Fibroblast of gingiva (primary cell): ENCODE results near the gene KIF26A.

Source experiments
- DNase-seq: peaks from one replicate; pipeline ENCODE4 v3.0.0-alpha.2; 2011; ENCODE audit warnings: low read depth

KIF26A gene

DNA sequence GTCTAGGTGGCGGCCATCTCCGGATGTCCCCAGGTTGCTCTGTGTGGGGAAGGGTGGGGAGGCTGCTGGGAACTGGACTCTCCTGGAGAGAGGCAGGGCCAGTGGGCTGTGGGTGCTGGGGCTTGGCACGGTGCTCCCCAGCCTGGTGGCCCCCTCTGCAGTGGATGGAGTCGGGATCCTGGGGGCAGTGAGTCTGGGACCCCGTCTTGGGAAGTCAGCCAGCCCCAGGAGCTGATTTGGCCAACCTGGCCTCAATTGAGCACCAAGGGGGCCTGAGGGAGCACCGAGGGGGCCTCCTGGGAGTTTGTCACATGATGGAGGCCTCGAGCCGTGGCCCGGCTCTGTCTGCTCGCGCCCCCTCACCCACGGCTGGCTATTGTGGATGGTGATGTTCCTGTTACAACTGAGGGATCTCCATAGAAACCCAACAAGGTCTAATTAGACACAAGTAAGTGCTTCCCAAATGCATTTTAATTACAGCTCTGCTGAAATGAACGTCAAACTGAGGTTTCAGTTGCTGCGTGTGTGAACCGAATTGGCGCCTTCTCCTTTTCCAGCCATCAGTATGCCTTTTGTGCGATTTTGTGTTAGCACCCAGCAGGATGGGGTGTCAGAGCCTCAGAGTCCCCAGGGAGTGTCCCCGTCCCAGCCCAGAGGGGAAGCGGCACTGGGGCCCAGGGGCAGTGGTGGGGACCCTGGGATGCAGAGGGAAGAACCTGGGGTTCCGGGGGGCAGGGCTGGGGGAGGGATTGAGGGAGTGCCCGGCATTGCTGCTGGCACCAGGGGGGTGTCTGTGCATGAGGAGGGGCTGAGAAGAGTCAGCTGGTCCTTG, 71.8 kb downstream of the KIF26A start:
- no peak for DNase-seq

DNA sequence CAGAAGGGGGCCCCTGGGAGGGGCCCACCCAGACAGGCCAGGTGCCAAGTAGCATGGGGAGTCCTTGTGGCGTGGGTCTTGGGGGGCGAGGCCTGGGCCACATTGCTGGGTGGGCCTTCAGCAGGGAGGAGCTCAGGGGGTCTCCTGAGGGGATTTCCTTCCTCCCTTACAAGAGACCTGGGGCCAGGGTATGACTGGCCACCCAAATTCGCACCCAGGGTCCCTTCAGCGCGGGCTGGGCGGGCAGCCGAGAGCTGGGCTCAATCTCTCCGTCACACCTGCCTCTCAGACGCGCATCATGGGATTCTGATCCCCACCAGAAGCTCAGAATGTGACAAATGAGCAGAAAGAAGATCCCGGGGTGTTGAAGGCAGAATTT, 72.4 kb downstream of the KIF26A start:
- DNase-seq: no peak

DNA sequence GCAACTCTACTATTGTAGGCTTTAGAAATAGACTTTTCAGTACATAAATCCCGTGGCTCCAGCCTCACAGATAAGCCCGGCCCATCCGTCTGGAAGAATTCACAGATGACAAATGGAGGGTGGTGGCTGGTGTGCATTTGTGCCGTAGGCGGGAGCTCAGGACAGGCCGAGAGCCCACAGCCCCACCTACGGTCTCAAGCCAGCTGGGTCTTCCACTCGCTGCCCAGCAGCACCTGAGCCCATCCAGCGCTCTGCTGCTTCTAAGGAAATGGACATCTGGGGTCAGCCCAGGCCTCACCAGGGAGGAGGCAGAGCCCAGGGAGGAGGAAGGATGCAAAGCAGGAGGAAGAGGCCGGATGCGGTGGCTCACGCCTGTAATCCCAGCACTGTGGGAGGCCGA, 72.8 kb downstream of the KIF26A start:
- no peak for DNase-seq

DNA sequence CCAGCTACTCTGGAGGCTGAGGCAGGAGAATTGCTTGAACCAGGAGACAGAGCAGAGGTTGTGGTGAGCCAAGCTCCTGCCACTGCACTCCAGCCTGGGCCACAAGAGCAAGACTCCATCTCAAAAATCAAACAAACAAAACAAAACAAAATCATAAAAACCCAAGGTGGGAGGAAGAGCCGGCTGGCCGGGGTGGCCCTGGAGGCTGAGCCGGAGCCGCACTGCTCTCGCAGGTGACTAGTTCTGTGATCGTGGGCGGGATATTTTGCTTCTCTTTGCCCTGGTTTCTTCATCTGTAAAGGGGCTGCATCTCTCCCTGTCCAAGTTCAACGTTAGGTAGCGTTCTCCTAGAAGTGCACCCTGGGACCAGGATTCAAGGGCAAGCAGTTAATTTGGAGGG, 73.4 kb downstream of the KIF26A start:
- DNase-seq: no peak

DNA sequence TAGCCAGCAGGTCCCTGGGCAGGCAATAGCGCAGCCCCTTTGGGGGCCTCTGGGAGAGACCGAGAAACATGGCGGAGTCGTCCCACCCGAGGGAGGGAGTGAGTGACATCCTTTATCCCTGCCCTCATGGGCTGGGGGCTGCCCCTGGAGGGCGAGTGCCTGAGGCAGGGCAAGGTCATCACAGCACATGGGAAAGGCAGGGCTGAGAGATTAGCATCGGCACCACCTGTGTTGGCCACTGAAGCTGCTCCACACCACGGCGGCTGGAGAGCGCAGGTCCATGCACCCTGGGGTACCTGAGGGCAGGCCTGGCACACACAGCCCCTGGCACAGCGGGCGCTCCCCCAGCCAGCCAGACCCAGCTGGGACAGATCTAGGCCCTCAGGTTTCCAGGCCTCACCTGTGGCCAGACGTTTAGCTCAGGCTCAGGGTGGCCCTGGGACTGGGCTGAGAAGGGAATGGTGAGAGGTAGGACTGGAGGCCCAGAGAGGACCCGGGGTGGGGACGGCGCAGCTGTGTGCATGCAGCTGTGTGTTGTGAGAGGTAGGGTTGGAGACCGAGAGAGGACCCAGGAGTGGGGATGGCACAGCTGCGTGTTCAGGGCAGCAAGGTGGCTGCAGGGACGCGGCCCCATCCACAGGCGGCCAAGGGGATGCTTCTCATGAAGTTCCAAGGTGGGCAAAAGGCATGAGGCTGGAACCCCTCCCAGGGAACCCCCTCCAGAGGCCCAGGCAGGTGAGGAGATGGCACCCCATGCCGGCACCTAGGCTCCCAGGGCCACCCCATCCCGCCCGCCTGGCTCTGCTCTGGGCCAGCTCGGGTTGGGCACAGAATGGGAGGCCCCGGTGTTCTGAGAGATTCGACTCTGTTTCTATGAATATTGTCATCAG, 74.1 kb downstream of the KIF26A start:
- DNase-seq: no peak

DNA sequence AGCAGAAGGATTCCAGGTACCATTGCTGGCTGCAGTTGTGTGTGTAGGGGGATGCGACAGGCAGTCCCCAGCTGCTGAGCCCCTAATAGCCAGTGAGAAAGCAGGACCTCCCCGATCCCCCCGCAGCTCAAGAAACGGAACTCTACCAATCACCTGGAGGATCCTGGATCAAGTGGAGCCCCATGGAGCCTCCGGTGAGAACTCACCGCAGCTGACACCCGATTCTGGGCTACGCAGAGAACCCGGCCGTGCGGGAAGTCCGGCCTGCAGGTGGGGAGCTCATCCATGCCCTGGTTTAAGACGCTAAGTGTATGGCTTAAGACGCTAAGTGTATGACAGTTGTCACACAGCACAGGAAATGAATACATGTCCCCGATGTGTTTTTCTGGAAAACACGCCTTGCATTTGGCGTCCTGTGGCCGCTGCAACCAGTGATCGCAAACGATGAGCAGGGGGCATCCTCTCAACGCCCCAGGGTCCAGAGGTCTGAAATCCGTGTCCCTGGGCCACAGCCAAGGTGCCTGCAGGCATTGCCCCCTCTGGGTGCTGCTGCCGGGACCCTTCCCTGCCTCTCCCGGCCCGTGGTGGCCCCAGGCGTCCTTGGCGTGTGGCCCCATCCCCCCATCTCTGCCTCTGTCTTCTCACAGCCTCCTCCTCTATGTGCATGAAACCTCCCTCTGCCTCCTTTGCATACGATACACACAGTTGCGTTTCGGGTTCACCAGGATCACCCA, 75.1 kb downstream of the KIF26A start:
- no peak for DNase-seq

DNA sequence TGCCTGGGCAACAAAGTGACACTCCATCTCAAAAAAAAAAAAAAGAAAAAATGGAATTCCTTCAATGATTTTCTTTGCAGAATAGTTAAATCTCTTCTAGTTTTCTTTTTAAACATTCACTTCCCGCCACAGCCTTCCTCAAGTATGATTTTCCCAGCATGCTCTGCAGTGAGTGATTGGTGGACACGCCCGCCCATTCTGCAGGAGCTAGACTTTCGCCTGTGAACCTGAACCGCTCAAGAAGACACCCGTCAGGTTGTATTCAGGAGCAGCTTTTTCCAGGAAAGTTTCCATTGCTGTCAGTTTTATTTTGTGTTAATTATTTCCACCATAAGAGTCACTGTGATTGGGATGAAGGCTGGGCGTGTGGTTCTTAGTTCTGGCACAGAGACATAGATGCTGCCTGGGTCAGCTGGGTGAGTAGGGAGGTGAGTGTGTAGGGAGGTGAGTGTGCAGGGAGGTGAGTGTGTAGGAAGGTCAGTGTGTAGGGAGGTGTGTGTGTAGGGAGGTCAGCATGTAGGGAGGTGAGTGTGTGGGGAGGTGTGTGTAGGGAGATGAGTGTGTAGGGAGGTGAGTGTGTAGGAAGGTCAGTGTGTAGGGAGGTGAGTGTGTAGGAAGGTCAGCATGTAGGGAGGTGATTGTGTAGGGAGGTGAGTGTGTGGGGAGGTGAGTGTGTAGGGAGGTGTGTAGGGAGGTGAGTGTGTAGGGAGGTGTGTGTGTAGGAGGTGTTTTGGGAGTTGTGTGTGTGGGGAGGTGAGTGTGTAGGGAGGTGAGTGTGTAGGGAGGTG, 76.2 kb downstream of the KIF26A start:
- no peak for DNase-seq

DNA sequence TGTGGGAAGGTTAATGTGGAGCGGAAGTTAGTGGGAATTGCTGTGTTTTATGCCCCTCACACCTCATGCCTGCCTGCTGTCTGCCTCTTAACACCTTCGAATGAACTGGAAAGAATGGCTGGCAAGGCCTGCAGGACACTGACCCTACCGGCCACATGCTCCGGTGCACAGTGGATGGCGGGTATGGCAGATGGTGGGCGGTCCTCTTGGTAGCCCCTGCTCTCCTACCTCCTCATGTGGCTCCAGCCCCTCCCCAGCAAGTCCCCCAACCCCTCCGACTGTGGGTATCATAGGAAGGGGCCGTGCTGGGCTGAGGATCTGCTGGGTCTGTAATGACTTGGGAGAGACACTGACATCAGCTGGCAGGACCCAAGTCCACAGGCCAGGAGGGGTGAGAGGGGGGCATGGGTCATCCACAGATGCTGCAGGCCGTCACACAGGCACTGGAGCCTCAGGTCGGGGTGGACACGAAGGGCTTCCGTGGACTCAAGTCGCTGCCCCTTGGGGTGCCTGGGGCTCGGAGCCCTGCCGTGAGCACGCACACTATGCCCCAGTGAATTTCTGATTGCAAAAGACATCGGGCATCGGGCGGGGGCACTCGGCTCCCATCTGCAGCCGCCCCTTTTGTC, 77.4 kb downstream of the KIF26A start:
- no peak for DNase-seq

DNA sequence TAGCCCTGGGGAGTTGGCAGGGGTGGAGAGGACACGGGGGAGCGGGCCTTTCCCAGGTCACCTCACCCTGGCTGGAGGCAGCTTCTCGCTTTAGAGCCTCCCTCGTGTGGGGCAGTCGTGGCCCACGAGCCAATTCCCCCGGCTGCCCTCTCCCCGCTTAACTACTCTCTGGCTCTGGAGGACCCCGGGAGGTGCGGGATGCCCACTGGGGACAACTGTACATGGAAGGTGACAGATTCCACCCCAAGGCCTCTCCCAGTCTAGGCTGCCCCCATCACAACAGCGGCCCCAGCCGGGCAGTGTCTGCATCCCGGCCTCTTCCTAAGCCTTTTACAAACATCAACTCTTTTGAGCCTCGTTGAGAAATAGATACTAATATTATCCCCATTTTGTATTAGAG, 78.1 kb downstream of the KIF26A start:
- no peak for DNase-seq

DNA sequence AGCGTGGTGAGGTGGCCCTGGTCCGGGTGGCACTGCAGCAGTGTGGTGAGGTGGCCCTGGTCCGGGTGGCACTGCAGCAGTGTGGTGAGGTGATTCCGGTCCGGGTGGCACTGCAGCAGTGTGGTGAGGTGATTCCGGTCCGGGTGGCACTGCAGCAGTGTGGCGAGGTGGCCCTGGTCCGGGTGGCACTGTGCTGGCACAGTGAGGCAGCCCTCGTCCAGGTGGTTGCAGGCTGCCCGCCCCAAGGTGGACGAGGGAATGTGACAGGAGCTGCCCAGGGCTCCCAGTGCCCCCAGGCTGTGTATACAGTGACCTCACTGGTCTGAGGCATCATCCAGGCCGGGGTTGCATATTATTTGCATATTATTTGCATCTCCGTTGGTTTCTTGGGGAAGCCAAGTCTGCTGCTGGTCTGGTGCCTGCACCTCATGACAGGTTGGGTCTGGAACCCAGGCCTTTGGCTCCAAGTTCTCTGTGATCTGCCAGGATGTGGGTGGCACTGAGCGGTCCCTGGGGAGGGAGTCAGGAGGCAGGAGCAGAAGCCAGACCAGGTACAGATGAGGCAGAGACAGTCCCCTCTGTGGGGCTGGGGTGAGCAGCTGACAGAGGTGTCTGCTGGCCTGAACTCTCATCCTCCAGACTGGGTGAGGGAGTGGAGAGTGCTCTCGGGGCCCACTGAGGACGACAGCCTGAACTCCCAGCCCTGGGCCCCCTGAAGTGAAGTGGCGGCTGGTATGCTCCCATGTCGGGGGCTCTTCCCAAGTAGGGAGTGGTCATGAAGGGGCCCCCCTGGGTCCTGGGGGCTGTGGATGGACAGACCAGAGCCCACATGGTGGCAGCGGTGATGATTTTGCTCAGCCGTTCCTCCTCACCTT, 79.3 kb downstream of the KIF26A start:
- no peak for DNase-seq

DNA sequence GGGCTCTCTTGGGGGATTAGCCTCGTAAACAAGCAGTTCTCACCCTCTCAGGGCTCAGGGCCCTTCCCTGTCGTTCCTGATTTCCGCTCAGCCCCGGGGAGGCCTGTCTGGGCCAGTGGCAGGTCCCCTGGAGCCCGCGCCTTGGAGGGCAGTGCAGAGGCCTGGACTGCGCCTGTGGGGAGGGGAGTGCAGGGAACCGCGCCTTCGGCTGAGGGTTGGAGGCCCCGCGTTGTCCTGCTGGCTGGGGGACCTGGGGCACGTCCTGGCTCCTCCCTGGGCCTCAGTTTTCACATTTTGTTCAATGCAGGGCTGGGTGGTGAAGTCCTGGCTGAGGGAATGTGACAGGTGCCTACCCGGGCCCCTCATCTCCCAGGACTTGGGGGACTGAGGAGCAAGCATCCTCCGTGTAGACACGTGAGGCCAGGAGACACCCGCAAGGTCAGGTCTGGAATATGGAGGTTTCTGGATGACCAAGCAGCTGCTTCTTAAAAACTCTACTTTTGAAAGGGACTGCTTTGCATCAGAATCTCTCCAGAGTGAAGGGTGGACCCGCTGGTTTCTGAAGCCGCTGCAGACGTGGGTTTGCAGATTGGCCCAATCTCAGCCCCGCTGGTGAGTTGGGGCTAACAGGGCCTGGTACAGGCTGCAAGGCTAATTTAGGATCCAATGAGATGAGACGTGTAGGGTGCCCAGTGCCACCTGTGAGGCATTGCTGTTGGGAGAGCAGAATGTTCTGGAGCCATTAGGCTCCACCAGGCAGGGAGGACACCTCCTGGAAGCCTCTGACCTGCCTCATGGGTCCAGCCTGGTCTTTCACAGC, 80.2 kb downstream of the KIF26A start:
- no peak for DNase-seq

DNA sequence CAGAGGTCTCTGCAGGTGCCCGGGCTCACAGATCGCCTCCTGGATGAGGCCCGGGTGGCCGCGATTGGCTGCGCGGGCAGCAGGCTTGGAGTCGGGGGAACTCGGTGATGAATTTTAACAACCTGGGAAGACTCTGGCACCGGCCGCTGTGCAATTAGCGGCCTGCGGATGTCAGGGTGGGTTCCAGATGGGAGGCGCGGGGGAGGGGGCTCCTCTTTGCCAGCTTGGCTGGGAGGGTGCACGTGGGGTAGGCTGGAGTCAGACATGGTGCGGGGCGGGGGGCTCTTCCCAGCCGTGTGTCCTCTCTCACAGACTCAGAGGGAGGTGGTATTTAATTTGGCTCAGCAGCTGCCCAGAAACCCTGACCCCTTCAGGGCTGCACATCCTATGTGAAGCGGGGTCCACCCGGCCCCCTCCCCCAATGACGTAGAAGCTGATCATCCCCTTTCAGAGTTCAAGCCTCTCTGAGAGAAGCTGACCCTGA, 81.4 kb downstream of the KIF26A start:
- DNase-seq: no peak

DNA sequence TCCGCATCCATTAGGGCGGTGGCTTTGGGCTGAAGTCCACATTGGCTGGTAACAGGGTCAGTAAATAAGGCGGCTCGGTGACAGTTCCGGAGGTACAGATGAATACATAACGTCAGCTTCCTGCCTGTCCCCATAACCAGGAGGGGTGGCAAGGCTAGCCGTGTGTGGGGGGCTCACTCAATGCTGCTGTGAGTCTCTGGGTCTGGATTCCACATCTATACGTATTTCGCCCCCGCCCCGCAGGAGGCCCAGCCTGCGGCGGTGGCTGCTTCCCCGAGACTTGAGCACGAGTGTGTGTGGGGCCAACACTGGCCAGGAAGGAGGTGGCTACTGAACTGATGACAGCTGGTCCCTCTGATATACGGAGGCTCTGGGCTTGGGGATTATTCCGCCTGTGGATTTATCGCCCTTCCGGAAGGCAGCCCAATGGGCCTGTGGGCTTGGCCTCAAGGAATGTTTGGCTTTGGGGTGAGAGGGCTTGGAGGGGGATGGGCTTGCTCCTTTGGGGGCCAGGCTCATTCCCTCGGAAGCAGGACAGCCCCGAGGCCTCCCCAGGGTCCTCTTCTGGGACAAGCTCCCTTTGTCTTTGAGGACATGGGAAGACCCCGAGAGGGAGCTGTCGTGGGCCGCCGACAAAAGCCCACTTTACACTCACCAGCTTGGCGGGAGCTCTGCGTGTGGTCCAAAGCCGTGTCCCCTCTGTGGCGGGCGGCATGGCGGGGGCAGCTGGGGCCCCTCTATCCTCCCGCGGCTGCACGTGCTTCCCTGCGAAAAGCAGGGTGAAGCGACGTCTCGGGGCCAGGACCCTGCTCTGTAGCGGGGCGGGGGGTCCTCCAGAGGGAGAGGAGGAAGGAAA, 82.1 kb downstream of the KIF26A start:
- DNase-seq: no peak

DNA sequence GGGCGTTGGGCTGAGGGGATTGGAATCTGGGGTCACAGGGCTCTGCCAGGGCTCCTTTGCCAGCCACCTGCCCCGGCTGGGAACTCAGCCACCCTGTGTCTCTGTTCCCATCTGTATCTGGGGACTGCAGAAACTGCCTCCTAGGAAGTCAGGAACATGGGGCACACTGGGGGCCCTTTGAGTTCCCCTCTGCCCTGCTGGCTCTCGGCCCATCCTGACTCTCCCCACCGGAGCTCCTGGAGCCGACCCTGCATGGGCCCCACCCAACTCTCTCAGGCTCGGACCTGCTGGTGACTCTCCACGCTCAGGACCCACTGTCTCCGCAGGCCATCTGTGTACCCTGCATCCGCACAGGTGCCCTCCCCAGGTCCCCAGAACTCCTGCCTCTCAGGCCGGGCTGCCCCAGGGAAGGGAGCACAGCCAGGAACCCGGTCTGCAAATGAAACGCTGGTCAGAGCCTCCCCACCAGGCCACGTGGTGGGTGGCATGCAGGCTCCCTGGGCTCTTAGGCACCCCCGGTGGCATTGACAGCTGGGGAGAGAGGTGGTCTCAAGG, 82.8 kb downstream of the KIF26A start:
- DNase-seq: no peak

DNA sequence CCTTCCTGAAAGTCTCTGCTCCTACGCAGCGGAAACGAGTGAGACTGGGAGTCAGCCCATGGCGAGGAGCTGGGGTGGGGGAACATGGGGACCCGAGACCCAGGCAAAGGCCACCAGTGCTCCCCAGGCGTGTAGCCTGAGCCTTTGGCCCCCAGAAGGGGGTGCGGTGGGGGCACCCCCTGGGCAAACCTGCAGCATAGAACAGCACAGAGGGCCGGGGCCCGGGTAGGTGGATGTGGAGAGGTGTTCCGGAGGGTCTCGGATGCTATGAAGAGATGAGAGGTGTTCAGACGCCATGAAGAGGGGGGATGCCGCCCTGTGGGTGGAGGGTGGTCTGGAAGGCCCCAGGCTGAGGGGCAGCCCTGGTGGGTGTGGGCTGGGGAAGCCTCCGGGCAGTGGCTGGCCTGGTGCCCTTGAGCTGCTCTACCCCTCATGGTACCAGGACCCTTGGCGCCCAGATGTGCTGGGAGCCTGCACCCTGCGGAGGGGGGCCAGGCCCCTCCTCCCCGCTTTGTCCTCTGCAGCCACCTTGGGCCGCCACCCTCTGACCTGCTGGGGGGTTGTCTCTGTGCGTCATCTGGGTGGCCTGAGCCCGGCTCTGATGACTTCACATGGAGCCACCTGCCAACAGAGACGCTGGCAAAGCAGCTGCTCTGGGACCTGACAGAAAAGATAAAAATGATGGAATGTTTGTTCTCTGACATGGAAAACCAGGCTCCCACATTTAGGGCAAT, 83.4 kb downstream of the KIF26A start:
- no peak for DNase-seq

DNA sequence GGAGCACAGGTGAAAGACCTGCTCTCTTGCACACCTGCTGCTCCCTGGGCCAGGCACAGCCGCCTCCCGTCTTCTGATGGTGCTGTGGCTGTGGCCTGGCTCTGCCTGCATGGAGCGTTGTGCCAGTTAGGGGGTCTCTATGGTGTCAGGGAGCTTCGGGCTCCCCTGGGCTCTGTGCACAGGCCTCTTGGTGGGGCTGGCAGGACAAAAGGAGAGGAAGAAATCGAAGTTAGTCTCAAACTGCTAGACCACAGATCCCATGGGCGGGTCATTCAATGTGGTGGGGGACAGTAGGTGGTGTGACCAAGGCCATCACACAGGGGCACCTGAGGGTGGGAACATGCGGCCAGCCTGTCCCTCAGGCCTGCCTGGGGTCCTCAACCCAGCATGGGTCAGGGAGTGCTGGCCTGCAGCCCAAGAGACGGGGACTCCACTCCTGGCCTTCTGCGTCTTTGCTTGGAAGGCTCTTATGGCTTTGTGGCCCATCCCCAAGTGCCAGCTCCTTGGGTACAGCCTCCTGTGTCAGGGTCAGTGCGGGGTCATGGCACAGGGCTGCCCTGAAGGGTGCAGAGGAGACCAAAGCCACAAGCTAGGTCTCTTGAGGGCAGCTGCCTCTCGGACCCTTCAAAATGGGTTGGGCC, 84.1 kb downstream of the KIF26A start:
- DNase-seq: no peak
